D721Med (cell line): Measurements from ENCODE around the gene SART3.

ENCODE experiments used
- DNase-seq: peaks from one replicate; pipeline ENCODE4 v3.0.0; 2011; ENCODE audit warnings: low spot score; ENCODE audit not compliant: insufficient read length
- FAIRE-seq: peaks from 2 replicates; lab custom pipeline; 2011; peaks lifted over from hg19 to GRCh38; lab: Jason Lieb, UNC
- TF ChIP-seq, protein P1 (sequence below): IDR thresholded peaks from 2 replicates; pipeline ENCODE4 v1.5.1; 2012; ENCODE audit warnings: mild to moderate bottlenecking, control low read depth; ENCODE audit not compliant: insufficient read depth; ENCODE audit errors: missing control alignments

SART3 gene

DNA sequence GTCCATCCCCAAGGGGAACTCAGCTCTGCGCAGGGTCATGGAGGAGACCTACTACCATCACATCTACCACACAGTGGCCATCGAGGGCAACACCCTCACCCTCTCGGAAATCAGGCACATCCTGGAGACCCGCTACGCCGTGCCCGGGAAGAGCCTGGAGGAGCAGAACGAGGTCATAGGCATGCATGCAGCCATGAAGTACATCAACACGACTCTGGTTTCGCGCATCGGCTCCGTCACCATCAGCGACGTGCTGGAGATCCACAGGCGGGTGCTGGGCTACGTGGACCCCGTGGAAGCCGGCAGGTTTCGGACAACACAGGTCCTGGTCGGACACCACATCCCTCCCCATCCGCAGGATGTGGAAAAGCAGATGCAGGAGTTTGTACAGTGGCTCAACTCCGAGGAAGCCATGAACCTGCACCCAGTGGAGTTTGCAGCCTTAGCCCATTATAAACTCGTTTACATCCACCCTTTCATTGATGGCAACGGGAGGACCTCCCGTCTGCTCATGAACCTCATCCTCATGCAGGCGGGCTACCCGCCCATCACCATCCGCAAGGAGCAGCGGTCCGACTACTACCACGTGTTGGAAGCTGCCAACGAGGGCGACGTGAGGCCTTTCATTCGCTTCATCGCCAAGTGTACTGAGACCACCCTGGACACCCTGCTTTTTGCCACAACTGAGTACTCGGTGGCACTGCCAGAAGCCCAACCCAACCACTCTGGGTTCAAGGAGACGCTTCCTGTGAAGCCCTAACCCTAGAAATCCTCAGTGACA is 42.1 kb downstream of the SART3 start:
- no peak for FAIRE-seq
- TF ChIP-seq, protein P1, sequence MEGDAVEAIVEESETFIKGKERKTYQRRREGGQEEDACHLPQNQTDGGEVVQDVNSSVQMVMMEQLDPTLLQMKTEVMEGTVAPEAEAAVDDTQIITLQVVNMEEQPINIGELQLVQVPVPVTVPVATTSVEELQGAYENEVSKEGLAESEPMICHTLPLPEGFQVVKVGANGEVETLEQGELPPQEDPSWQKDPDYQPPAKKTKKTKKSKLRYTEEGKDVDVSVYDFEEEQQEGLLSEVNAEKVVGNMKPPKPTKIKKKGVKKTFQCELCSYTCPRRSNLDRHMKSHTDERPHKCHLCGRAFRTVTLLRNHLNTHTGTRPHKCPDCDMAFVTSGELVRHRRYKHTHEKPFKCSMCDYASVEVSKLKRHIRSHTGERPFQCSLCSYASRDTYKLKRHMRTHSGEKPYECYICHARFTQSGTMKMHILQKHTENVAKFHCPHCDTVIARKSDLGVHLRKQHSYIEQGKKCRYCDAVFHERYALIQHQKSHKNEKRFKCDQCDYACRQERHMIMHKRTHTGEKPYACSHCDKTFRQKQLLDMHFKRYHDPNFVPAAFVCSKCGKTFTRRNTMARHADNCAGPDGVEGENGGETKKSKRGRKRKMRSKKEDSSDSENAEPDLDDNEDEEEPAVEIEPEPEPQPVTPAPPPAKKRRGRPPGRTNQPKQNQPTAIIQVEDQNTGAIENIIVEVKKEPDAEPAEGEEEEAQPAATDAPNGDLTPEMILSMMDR = no peak
- no peak for DNase-seq

DNA sequence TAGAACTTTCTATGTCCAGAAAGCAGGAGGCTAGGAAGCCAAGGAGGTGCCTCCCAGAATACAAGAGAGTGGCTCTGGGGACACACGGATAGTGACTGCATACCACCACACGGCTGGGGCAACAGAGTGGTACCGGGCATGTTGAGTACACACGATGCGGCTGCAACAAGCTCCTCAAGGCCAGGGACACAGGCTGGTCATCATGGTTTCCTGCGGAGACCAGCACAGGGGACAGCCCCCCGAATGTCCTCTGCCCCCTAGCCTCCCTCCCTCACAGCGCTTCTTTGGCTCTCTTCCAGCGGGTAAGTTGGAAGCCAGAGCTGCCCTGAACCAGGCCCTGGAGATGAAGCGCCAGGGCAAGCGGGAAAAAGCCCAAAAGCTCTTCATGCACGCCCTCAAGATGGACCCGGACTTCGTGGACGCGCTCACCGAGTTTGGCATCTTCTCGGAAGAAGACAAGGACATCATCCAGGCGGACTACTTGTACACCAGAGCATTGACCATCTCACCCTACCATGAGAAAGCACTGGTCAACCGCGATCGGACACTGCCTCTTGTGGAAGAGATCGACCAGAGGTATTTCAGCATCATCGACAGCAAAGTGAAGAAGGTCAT is 42.8 kb downstream of the SART3 start:
- FAIRE-seq = no peak
- DNase-seq = no peak
- TF ChIP-seq, protein P1 = no peak

DNA sequence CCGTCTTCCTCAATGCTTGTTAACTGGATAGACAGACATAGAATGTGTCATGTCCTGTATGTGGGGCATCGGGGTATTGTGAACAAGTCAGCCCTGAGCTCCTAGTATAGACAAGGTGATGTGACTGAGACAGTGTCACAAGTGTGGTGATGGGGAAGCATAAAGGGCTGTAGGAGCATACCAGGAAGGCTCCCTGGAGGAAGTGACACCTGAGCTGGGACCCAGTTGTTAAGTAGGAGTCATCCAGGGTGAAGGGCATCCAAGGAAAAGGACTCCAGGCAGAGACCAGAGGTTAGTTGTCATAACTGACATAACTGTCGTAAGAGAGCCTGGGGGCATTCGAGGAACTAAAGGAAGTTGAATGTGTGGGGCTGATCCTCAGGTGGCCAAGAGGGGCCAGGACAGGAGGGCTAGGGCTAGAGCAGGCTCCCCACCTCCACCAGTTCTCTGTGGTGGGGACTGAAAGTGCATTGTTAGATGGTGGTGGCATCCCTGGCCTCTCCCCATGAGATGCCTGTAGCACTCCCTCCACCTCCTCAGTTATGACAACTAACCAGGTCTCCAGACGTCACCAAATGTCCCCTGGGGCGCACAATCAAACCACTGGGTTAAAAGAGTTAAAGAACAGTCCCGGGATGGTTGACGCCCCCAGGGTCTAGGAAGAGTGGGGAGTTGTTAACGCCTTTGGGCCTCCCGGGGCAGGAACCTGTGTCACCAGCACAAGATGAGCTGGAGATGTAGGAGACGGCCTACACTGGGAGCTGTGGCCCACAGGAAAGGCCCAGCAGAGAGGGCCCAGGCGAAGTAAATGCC is 43.5 kb downstream of the SART3 start:
- TF ChIP-seq, protein P1 = no peak
- DNase-seq (no peak), FAIRE-seq (no peak)

DNA sequence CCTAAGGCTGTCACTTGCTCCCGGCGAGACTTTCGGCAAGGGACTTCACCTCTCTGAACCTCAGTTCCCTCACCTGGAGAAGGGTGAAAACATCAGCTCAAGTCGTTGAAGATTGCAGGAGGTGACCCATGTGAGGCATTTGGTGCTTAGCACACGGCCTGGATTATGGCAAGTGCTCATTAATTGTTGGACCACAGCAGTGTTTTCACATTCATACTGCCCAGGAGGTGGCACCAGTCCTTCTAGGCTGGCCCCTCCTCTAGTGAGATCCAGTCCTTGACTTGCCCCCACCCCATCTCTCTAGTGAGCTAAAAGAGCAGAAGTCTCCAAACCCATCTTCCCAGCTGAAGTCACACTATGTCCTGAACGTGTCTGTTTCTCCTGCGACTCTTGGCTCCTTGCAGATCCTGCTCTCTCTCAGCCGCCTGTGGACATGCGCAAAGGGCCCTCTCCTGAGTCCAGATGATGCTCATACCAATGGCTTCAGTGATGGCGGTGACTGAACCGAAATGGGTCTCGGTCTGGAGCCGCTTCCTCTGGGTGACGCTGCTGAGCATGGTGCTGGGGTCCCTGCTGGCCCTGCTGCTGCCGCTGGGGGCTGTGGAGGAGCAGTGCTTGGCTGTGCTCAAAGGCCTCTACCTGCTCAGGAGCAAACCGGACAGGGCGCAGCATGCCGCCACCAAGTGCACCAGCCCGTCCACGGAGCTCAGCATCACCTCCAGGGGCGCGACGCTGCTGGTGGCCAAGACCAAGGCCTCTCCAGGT is 44.3 kb downstream of the SART3 start:
- FAIRE-seq = no peak
- TF ChIP-seq, protein P1 = peak; percentile 3
- DNase-seq = no peak

DNA sequence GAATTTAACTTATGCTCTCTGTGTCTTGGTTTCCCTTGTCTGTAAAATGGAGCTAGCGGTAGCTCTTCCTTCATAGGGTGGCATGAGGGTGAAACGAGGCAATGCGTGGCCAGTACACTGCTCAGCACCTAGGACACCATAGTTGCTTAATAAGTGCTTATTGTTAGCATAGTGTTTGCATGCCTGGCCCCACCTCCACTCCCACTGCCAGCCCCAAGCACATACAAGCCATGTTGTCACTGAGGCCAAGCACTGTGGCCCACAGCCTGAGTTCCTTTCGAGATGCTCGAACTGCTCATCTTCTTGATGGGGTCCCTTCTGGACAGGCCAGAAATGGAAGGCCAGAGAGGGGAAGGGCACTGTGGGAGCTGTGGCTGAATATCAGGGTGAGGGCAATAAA is 45.1 kb downstream of the SART3 start:
- FAIRE-seq = no peak
- DNase-seq = no peak
- TF ChIP-seq, protein P1 = no peak

DNA sequence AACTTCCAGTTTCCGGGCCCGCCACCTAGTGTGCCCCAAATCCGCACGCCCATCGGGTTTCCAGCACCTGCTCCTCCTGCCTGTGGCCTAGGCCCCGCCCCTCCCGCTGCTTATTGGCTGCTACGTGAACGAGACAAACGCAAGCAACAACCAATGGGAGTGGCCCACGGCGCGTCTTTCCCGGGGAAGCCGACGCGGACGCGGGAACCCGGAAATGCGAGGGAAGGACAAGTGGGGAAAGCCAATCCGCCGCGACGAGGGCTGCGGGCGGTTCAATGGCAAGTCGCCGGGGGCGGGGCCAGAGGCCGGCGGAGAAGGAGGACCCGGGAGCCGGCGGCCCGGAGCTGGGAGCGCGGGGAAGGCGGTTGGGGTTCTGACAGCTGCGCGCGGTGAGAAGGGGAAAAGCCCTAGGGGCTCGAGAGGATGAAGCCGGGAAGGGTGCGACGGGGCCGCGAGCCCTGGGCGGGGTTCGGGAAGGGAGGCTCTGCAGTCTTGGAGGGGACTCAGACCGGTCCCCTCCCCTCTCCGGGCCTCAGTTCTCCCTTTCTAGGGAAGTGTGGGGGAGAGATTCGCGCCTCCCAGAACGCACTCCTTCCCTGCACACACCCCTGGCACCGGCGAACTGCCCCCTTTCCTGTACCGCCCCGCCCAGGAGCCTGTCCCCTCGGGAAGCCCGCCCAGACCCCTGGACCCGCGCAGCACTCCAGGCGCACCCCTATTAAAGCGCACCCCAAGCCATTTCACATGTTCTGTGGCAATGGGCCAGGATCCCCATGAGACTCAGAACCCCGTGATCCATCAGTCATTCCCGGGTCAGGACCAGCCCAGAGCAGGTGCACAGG is 45.8 kb downstream of the SART3 start, which contains the start of gene FICD:
TSS of gene FICD (plus strand) at position 305 of the 842 bp plus-strand sequence. CDS start 1,696 bp downstream, outside the sequence.
- no peak for FAIRE-seq
- peak; percentile 90 for DNase-seq
- TF ChIP-seq, protein P1 = no peak
